A673 (cell line): Measurements from ENCODE around the gene FTCDNL1. TPM values are rescaled to one million over a fixed set of nuclear protein-coding genes. Genes with fewer than 3 reads are reported as not detected.

Experiments
- BruUV-seq: library from RNA; stranded (reverse); fragments of 400-500 nt; replicated peaks from 2 replicates; lab custom pipeline; 2021; lab: Mats Ljungman, UMichigan
- CTCF ChIA-PET: fragments of 300-600 bp; sonication (Branson Sonifier 250); formaldehyde crosslinking; loops from one replicate; lab custom pipeline; 2022; ENCODE audit warnings: antibody characterized with exemption; lab: Charles Lee
- POLR2A ChIA-PET: fragments of 300-600 bp; sonication (Branson Sonifier 250); formaldehyde crosslinking; loops from one replicate; lab custom pipeline; 2022; ENCODE audit warnings: antibody characterized with exemption; ENCODE audit not compliant: low non-redundant PET; lab: Charles Lee
- DNase-seq: peaks from one replicate; pipeline ENCODE4 v3.0.0-alpha.2; 2015; ENCODE audit warnings: low spot score
- H3K27ac ChIP-seq: fragments of 200-600 bp; sonication (generic); 2 replicates; pipeline ENCODE4 v1.5.1; 2016; ENCODE audit warnings: mixed run types, low read depth, mild to moderate bottlenecking, mixed read lengths, antibody characterized with exemption, low read length; ENCODE audit not compliant: poor library complexity, severe bottlenecking
- H3K27me3 ChIP-seq: fragments of 200-600 bp; sonication (generic); replicated peaks from 2 replicates; pipeline ENCODE4 v1.6.1; 2017; ENCODE audit warnings: mixed run types, low read depth, mild to moderate bottlenecking, mixed read lengths, antibody characterized with exemption, low read length; ENCODE audit not compliant: insufficient read depth, poor library complexity
- H3K36me3 ChIP-seq: fragments of 200-600 bp; sonication (generic); 2 replicates; pipeline ENCODE4 v1.6.1; 2016; ENCODE audit warnings: mixed run types, mild to moderate bottlenecking, mixed read lengths, antibody characterized with exemption, low read length; ENCODE audit not compliant: insufficient read depth, poor library complexity, severe bottlenecking
- H3K4me1 ChIP-seq: fragments of 200-600 bp; sonication (generic); 2 replicates; pipeline ENCODE4 v1.6.1; 2017; ENCODE audit warnings: mixed run types, mild to moderate bottlenecking, mixed read lengths, antibody characterized with exemption, low read length; ENCODE audit not compliant: insufficient read depth, poor library complexity, severe bottlenecking
- H3K4me3 ChIP-seq: fragments of 200-600 bp; sonication (generic); 2 replicates; pipeline ENCODE4 v1.5.1; 2016; ENCODE audit warnings: low read depth, mixed run types, mild to moderate bottlenecking, mixed read lengths, low read length; ENCODE audit not compliant: poor library complexity, severe bottlenecking
- H3K9me3 ChIP-seq: fragments of 200-600 bp; sonication (generic); 2 replicates; pipeline ENCODE4 v1.6.1; 2016; ENCODE audit warnings: mixed run types, low read depth, mild to moderate bottlenecking, mixed read lengths, antibody characterized with exemption, low read length; ENCODE audit not compliant: poor library complexity, severe bottlenecking
- EZH2 ChIP-seq: fragments of 200-600 bp; sonication (generic); IDR thresholded peaks from 2 replicates; pipeline ENCODE4 v1.6.1; 2017; ENCODE audit warnings: borderline replicate concordance, low read depth, mild to moderate bottlenecking, mixed read lengths, antibody characterized with exemption, low read length; ENCODE audit not compliant: poor library complexity, severe bottlenecking
- intact Hi-C: fragments of 100-400 bp; cut with micrococcal nuclease; formaldehyde crosslinking; loops from one replicate; pipeline ENCODE4 v1.10.0; 2022; ENCODE audit not compliant: unreplicated experiment
- total RNA-seq: library from RNA; stranded (reverse); gene quantifications from 2 replicates; pipeline ENCODE4 v1.2.3, GENCODE V29; 2021
- TF ChIP-seq, protein P1 (sequence below): fragments of 300-800, 200-600 bp; sonication (generic); conservative IDR thresholded peaks from 2 replicates; pipeline ENCODE4 v1.5.1; 2017; ENCODE audit warnings: low read depth, mild to moderate bottlenecking, antibody characterized with exemption, low read length, moderate library complexity, mixed read lengths

FTCDNL1 gene
- total RNA-seq, 1 experiment from 2014 or later: 0.88 TPM

DNA sequence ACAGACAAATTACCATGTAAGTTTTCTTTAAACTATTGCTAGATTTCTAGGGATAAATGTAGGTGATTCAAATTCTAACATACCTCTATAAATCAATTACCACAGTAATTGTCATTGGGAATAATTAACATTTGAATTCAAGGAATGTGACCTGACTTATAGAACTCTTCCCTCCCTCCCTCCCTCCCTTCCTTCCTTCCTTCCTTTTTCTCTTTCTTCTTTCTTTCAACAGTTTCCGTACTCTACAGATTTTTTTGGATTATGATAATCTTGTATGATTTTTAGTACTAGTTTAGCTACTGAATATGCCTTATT, 18.2 kb upstream of the FTCDNL1 start:
- H3K36me3 ChIP-seq: no peaks in the 10 kb centered on the region
- H3K9me3 ChIP-seq: no peaks in the 10 kb centered on the region
- TF ChIP-seq, protein P1, sequence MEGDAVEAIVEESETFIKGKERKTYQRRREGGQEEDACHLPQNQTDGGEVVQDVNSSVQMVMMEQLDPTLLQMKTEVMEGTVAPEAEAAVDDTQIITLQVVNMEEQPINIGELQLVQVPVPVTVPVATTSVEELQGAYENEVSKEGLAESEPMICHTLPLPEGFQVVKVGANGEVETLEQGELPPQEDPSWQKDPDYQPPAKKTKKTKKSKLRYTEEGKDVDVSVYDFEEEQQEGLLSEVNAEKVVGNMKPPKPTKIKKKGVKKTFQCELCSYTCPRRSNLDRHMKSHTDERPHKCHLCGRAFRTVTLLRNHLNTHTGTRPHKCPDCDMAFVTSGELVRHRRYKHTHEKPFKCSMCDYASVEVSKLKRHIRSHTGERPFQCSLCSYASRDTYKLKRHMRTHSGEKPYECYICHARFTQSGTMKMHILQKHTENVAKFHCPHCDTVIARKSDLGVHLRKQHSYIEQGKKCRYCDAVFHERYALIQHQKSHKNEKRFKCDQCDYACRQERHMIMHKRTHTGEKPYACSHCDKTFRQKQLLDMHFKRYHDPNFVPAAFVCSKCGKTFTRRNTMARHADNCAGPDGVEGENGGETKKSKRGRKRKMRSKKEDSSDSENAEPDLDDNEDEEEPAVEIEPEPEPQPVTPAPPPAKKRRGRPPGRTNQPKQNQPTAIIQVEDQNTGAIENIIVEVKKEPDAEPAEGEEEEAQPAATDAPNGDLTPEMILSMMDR: no peak
- no peak for TF ChIP-seq EZH2
- POLR2A ChIA-PET: no interaction called here
- CTCF ChIA-PET: no interaction called here
- H3K27ac ChIP-seq: peak overlapping the region; percentile 39
- H3K4me1 ChIP-seq: peaks cover 22% of the 10 kb centered on the region
- no peak overlapping the region for H3K4me3 ChIP-seq
- intact Hi-C loops: loop anchor here (10.0 kb wide), 1 partner anchor 394 kb away; no protein-coding TSS in a partner anchor
- DNase-seq: no peak
- BruUV-seq: no TSS peak
- H3K27me3 ChIP-seq: no peaks in the 10 kb centered on the region

DNA sequence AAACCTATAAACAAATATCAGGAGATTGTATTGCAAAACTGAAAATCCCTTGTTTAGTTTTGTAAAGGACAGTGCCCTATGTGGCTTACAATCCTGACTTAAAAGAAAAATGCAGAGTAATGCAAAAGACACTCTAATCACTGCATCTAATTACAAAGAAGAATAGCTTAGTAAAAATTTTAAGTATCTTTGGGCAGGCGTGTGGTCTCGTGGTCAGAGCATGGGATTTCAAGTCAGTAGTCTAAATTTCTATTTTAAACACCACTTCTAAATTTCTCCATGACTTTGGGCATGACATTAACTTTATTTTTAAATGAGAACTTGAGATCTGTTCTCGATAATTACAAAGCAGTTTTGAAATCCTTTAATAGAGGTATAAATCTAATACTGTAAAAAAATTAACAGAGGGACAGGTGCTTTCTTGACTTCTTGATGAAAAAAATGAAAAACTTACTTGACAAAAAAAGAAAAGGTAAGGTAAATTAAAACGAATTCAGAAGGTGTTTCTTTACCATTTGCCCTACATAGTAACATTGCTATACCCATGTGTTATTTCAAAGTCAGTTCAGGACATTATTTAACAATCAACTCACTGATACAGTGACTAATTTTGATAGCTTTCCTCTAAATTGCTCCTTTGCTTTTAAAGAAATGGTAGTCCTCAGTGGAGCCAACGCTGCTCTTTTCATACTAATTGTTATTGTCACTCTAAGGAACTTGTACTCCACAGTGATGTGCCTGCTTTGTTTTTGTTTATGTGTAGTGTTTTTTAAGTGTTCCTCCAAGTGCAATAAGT, 17.6 kb upstream of the FTCDNL1 start:
- ChIA-PET CTCF (no interaction called here), POLR2A (no interaction called here)
- TF ChIP-seq, protein P1: no peak
- no peak for TF ChIP-seq EZH2
- Histone ChIP-seq H3K9me3 (no peaks in the 10 kb centered on the region), H3K4me3 (no peak overlapping the region), H3K27ac (no peak overlapping the region), H3K4me1 (peaks cover 22% of the 10 kb centered on the region), H3K27me3 (no peaks in the 10 kb centered on the region), H3K36me3 (no peaks in the 10 kb centered on the region)
- no TSS peak for BruUV-seq
- no peak for DNase-seq
- intact Hi-C loops: loop anchor here (10.0 kb wide), 1 partner anchor 394 kb away; no protein-coding TSS in a partner anchor

DNA sequence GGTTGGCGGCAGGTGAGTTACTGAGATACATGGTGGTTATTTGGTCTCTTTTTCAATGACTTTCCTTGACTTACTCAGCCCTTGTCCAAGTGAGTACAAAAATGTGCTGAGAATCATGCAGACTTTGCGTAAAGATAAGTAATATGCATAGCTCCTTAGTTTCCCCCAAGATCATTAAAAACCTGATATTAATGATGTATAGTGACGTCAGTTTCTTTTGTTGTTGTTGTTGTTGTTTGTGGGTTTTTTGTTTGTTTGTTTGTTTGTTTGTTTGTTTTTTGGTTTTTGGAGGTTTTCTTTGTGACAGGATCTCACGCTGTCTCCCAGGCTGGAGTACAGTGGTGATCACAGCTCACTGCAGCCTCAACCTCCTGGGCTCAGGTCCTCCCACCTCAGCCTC, 14.9 kb upstream of the FTCDNL1 start:
- intact Hi-C loops: loop anchor here (10.0 kb wide), 1 partner anchor 391 kb away; no protein-coding TSS in a partner anchor
- H3K27ac ChIP-seq: no peak overlapping the region
- peaks cover 24% of the 10 kb centered on the region for H3K4me1 ChIP-seq
- H3K9me3 ChIP-seq: no peaks in the 10 kb centered on the region
- H3K36me3 ChIP-seq: no peaks in the 10 kb centered on the region
- no peak overlapping the region for H3K4me3 ChIP-seq
- H3K27me3 ChIP-seq: no peaks in the 10 kb centered on the region
- no peak for DNase-seq
- no TSS peak for BruUV-seq
- CTCF ChIA-PET: no interaction called here
- TF ChIP-seq, protein P1: no peak
- POLR2A ChIA-PET: no interaction called here
